ENCODE measurements around the gene APOL6.
"Not testable (repeated sequence)": the region's sequence is repeated elsewhere in the genome, so short reads cannot be mapped to it uniquely, and the experiment has no call there.

The APOL6 gene

DNA sequence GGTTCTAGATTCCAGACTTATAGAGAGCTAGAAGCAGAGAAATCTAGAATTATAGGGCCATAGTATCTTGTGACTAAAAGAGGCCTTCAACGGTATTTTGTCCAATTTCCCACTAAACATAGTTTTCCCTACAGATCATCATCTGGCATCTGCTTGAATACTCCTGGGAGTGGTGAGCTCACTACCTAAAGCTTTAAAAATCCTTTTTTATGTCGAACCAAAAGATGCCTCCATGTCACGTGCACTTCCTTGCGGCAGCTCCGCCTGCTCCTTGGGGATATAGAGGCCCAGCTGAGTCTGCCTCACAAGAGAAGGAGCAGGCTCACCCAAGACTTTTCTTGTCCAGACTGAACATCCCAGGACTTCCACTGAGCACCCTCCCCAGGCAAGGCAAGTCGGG, 26.8 kb upstream of the APOL6 start:
- no peak overlapping the region for H3K4me3 ChIP-seq (ENCODE audit: low read depth, low read length)
- TF ChIP-seq, protein P1, sequence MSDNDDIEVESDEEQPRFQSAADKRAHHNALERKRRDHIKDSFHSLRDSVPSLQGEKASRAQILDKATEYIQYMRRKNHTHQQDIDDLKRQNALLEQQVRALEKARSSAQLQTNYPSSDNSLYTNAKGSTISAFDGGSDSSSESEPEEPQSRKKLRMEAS (IDR thresholded peaks at IDR 0.05; ENCODE audit: low read depth, low read length) = no peak
- TF ChIP-seq POLR2A (IDR thresholded peaks at IDR 0.05; ENCODE audit: extremely low read depth, insufficient read length) = no peak
- TF ChIP-seq CTCF (IDR thresholded peaks at IDR 0.05; ENCODE audit: low read depth, low read length) = no peak
- no peak for TF ChIP-seq MYC (IDR thresholded peaks at IDR 0.05; ENCODE audit: low read depth, low read length)
- DNase-seq (ENCODE audit: low read depth) = no peak

DNA sequence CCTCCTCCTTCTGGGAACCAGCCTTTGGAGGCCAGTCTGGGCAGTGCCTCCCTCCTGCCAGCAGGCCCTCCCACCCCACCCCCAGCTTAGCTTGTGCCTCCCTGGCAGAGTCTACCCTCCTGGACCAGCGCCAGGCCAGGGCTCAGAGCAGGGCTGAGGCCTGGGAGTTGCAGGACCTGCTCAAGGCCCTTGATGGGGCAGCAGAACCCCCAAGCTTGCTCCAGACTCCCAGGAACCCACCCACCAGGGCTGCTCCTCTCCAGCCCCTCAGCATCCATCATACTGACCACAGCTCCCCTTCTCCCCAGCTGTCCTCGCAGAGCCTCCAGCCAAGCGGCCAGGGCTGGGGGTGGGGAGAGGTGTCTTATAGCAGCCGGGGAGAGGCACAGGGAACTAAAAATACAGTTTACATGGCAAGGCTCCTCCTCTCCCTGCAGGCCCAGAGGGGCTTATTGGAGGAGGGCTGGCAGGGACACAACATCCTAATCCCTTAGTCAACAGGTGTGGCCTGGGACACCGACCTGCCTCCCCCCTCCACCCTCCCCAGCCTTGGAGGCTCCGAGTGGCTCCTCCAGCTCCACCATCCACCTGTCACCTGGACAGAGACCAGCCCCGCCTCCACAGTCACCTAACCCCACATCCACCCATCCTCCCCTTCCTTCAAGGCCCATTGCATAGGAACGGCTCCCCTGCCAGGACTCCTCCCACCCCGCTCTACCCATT, 25.9 kb upstream of the APOL6 start:
- DNase-seq (ENCODE audit: low read depth) = no peak
- H3K4me3 ChIP-seq (ENCODE audit: low read depth, low read length) = no peak overlapping the region
- no peak for TF ChIP-seq POLR2A (IDR thresholded peaks at IDR 0.05; ENCODE audit: extremely low read depth, insufficient read length)
- TF ChIP-seq, protein P1 (IDR thresholded peaks at IDR 0.05; ENCODE audit: low read depth, low read length) = no peak
- TF ChIP-seq MYC (IDR thresholded peaks at IDR 0.05; ENCODE audit: low read depth, low read length) = no peak
- no peak for TF ChIP-seq CTCF (IDR thresholded peaks at IDR 0.05; ENCODE audit: low read depth, low read length)

DNA sequence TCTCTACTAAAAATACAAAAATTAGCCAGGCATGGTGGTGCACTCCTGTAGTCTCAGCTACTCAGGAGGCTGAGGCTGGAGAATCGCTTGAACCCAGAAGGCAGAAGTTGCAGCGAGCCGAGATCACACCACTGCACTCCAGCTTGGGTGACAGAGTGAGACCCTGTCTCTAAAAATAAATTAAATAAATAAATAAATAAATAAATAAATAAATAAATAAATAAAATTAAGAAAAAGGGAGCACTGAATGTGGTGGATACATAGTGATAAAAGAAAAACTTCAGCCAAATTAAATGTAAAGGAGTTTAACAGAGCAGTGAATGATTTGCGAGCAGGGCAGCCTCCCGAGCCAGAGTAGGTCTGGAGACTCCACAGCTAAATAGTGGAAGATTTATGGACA, 24.4 kb upstream of the APOL6 start:
- H3K4me3 ChIP-seq (ENCODE audit: low read depth, low read length); DNase-seq (ENCODE audit: low read depth): not testable (repeated sequence)

- no peak for TF ChIP-seq CTCF (IDR thresholded peaks at IDR 0.05; ENCODE audit: low read depth, low read length)
- TF ChIP-seq POLR2A (IDR thresholded peaks at IDR 0.05; ENCODE audit: extremely low read depth, insufficient read length) = no peak
- TF ChIP-seq, protein P1 (IDR thresholded peaks at IDR 0.05; ENCODE audit: low read depth, low read length) = no peak
- no peak for TF ChIP-seq MYC (IDR thresholded peaks at IDR 0.05; ENCODE audit: low read depth, low read length)
- H3K4me3 ChIP-seq (ENCODE audit: low read depth, low read length) = no peak overlapping the region
- DNase-seq (ENCODE audit: low read depth) = no peak
Observed at GRCh38 chr22:35624547-35624946, 23.7 kb upstream of the APOL6 start.

DNA sequence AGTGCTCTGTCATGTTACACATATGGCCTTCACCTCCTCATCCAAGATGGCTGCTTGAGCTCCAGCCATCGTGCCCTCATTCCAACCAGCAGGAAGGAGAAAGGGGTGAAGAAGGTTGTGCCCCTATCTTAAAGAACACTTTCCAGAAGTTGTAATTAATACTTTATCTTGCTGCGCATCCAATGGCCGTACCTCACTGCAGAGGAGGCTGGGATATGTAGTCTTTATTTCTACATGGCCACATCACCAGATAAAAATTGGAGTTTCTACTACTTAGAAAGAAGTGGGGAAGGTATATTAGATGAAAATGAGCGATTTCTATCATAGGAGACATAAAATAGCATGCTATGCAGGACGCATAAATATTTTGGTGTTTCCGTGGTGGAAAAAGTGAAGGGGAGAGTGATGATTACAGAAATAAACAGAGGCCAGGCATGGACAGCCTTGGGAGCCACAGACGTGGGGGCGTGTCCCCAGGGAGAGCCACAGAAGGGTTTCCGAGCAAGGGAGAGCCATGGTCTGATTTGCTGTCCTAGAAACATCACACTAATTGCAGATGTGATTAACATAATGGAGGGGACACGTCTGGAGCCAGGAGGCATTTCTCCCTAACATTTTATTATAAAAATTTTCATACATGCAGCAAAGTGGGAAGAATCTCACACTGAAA, 22.3 kb upstream of the APOL6 start:
- no peak for DNase-seq (ENCODE audit: low read depth)
- no peak overlapping the region for H3K4me3 ChIP-seq (ENCODE audit: low read depth, low read length)
- TF ChIP-seq, protein P1 (IDR thresholded peaks at IDR 0.05; ENCODE audit: low read depth, low read length) = no peak
- TF ChIP-seq CTCF (IDR thresholded peaks at IDR 0.05; ENCODE audit: low read depth, low read length) = no peak
- TF ChIP-seq MYC (IDR thresholded peaks at IDR 0.05; ENCODE audit: low read depth, low read length) = no peak
- no peak for TF ChIP-seq POLR2A (IDR thresholded peaks at IDR 0.05; ENCODE audit: extremely low read depth, insufficient read length)

- peak; percentile 76 for DNase-seq (ENCODE audit: low read depth)
Observed at GRCh38 chr22:35627267-35628041, 20.8 kb upstream of the APOL6 start.

More at GRCh38 chr22:35627267-35628041, 20.8 kb upstream of the APOL6 start:
- TF ChIP-seq MYC (IDR thresholded peaks at IDR 0.05; ENCODE audit: low read depth, low read length) (no peak; the same call in 1 of the 2 replicates), CTCF (IDR thresholded peaks at IDR 0.05; ENCODE audit: low read depth, low read length) (peak; percentile 14)
- peak overlapping the region; percentile 40 for H3K4me3 ChIP-seq (ENCODE audit: low read depth, low read length)

Measured in NB4 (cell line).